Fibroblast of lung (primary cell): ENCODE data around the gene KIAA1614.

ENCODE experiments used
- EZH2 ChIP-seq: IDR thresholded peaks from 2 replicates; pipeline ENCODE4 v1.5.1; 2012; ENCODE audit warnings: low read length, control low read depth, mild to moderate bottlenecking; ENCODE audit errors: missing control alignments
- TF ChIP-seq, protein P1 (sequence below), 2 donors: IDR thresholded peaks in 1 of 2; conservative IDR thresholded peaks in 1 of 2; 1 replicate in 1 of 2; 2 replicates in 1 of 2; pipeline ENCODE4 v1.5.1; 2011 to 2012; ENCODE audit warnings: low read length in 2 of 2, control low read depth in 1 of 2, inconsistent platforms in 1 of 2, low read depth in 1 of 2, mild to moderate bottlenecking in 1 of 2

DNA sequence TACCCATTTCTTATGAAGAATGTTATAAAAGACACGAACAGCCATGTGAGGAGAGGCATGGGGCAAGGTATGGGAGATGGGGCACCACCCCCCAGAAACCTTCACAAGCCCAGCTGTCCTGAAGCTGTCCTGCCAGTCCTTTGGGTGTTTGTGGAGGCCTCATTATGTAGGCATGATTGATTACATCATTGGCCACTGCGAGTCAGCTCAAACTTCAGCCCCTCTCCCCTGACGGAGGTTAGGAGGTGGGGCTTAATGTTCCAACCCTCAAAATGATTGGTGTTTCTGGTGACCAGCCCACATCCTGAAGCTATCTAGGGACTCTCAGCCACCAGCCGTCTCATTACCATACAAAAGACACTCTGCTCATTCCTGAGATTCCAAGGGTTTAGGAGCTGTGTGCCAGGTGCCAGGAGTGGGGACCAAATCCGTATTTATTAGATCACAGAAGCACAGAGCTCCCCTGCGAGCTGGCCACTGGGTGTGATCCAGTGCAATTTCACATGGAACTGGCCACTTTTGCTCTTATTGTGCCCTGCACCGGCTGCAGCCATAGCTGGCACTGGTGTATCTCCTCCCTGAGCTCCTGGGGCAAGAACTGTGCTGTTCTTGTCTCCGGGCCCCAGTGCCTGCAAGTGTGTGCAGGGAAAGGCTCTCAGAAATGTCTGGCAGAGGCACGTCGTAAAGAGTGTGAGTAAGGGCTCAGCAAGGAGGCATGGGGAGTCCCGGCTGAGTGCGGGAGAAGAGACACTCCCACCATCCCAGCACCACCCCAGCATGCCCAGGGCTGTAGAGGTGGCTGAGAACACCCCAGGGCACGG, 10.5 kb downstream of the KIAA1614 start:
- TF ChIP-seq, protein P1, sequence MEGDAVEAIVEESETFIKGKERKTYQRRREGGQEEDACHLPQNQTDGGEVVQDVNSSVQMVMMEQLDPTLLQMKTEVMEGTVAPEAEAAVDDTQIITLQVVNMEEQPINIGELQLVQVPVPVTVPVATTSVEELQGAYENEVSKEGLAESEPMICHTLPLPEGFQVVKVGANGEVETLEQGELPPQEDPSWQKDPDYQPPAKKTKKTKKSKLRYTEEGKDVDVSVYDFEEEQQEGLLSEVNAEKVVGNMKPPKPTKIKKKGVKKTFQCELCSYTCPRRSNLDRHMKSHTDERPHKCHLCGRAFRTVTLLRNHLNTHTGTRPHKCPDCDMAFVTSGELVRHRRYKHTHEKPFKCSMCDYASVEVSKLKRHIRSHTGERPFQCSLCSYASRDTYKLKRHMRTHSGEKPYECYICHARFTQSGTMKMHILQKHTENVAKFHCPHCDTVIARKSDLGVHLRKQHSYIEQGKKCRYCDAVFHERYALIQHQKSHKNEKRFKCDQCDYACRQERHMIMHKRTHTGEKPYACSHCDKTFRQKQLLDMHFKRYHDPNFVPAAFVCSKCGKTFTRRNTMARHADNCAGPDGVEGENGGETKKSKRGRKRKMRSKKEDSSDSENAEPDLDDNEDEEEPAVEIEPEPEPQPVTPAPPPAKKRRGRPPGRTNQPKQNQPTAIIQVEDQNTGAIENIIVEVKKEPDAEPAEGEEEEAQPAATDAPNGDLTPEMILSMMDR (conservative IDR thresholded peaks at IDR 0.05 in 1 of 2, IDR thresholded peaks at IDR 0.05 in 1 of 2; ENCODE audit: low read depth in 1 of 2, low read length in 2 of 2): no peak
- no peak for TF ChIP-seq EZH2
